ENCODE data around the gene TMEM53.

- TF ChIP-seq CTCF (IDR thresholded peaks at IDR 0.05) (no peak), POLR2A (IDR thresholded peaks at IDR 0.05) (no peak)
These were observed 587 bp downstream of the TMEM53 start for GRCh38 chr1:44673675-44674112.
